Hepatocyte (in vitro differentiated cells): ENCODE measurements around the gene CDH4. TPM values are rescaled to one million over a fixed set of nuclear protein-coding genes. Genes with fewer than 3 reads are reported as not detected.

Source experiments
- DNase-seq: peaks from one replicate; pipeline ENCODE4 v3.0.0-alpha.2; 2016; ENCODE audit warnings: low spot score
- H2AFZ ChIP-seq: fragments of 200-600 bp; sonication (generic); 2 replicates; pipeline ENCODE4 v1.6.0; 2016; ENCODE audit warnings: antibody characterized with exemption, mild to moderate bottlenecking
- H3K27ac ChIP-seq: fragments of 200-600 bp; sonication (generic); 2 replicates; pipeline ENCODE4 v1.5.1; 2016; ENCODE audit warnings: mild to moderate bottlenecking
- H3K27me3 ChIP-seq: fragments of 200-600 bp; sonication (generic); 2 replicates; pipeline ENCODE4 v1.6.1; 2016
- H3K36me3 ChIP-seq: fragments of 200-600 bp; sonication (generic); replicated peaks from 2 replicates; pipeline ENCODE4 v1.5.1; 2016; ENCODE audit warnings: low read depth; ENCODE audit not compliant: insufficient read depth
- H3K4me1 ChIP-seq: fragments of 200-600 bp; sonication (generic); 2 replicates; pipeline ENCODE4 v1.5.1; 2016; ENCODE audit warnings: mild to moderate bottlenecking, moderate library complexity; ENCODE audit not compliant: insufficient read depth
- H3K4me2 ChIP-seq: fragments of 200-600 bp; sonication (generic); 2 replicates; pipeline ENCODE4 v1.6.0; 2016
- H3K4me3 ChIP-seq: fragments of 200-600 bp; sonication (generic); 2 replicates; pipeline ENCODE4 v1.5.1; 2016; ENCODE audit warnings: mild to moderate bottlenecking
- H3K79me2 ChIP-seq: fragments of 200-600 bp; sonication (generic); 2 replicates; pipeline ENCODE4 v1.6.0; 2017; ENCODE audit warnings: mild to moderate bottlenecking
- H3K9me2 ChIP-seq: fragments of 200-600 bp; sonication (generic); replicated peaks from 2 replicates; pipeline ENCODE4 v1.6.0; 2017; ENCODE audit warnings: mild to moderate bottlenecking; ENCODE audit not compliant: insufficient read depth
- H3K9me3 ChIP-seq: fragments of 200-600 bp; sonication (generic); 2 replicates; pipeline ENCODE4 v1.5.1; 2016; ENCODE audit warnings: low read depth, mild to moderate bottlenecking
- H4K20me1 ChIP-seq: fragments of 200-600 bp; sonication (generic); 2 replicates; pipeline ENCODE4 v1.6.0; 2016; ENCODE audit warnings: mild to moderate bottlenecking; ENCODE audit not compliant: insufficient read depth, poor library complexity, severe bottlenecking
- EZH2 ChIP-seq: fragments of 200-600 bp; sonication (generic); IDR thresholded peaks from 2 replicates; pipeline ENCODE4 v1.6.1; 2016; ENCODE audit warnings: antibody characterized with exemption, mild to moderate bottlenecking, borderline replicate concordance
- EZH2phosphoT487 ChIP-seq: fragments of 200-600 bp; sonication (generic); IDR thresholded peaks from one replicate; pipeline ENCODE4 v1.6.1; 2018; ENCODE audit warnings: antibody characterized with exemption, mild to moderate bottlenecking, low read depth, moderate library complexity; ENCODE audit not compliant: unreplicated experiment, severe bottlenecking
- WGBS: methylation state at CpG from one replicate; pipeline ENCODE4 v1.1.6; 2016; ENCODE audit warnings: low lambda C conversion rate; ENCODE audit errors: missing lambda C conversion rate; 5-methylcytosine and 5-hydroxymethylcytosine counted together
- polyA plus RNA-seq: library from polyadenylated mRNA; unstranded; fragments of >200 nt; fragmentation: Nextera tagmentation; extraction: Ambion mirVana; gene quantifications from 2 replicates; pipeline ENCODE4 v1.2.1, GENCODE V29; 2016
- total RNA-seq: library from RNA; depleted of rRNA; stranded (reverse); fragments of >200 nt; gene quantifications from 2 replicates; pipeline ENCODE4 v1.2.3, GENCODE V29; 2014
- TF ChIP-seq, protein P1 (sequence below): fragments of 200-600 bp; sonication (generic); IDR thresholded peaks from 2 replicates; pipeline ENCODE4 v1.5.1; 2016; ENCODE audit warnings: antibody characterized with exemption, mild to moderate bottlenecking; ENCODE audit not compliant: poor library complexity

The CDH4 gene
- total and polyA plus RNA-seq, 2 experiments from 2014 or later: 0.53 to 0.73 TPM

DNA sequence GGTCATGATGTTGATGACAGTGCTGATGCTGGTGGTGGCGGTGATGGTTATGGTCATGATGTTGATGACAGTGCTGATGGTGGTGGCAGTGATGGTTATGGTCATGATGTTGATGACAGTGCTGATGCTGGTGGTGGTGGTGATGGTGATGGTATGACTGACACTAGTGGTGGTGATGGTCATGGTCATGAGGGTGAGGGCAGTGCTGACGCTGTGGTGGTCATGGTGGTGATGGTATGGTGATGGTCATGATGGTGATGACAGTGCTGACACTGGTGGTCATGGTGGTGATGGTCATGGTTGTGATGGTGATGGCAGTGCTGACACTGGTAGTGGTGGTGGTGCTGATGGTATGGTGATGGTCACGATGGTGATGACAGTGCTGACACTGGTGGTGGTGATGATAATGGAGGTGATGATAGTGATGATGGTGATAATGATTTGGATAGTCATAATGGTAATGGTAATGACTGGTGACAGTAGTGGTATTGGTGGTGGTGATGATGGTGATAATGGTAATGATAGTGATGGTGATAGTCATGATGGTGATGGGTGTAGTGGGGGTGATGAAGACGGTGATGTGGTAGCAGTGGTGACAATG, 206.2 kb downstream of the CDH4 start:
- H3K4me2 ChIP-seq: no peak overlapping the region
- no peak overlapping the region for H2AFZ ChIP-seq
- H3K79me2 ChIP-seq: no peaks in the 10 kb centered on the region
- H3K4me3 ChIP-seq: no peak overlapping the region
- no peak overlapping the region for H3K27ac ChIP-seq
- H3K27me3 ChIP-seq: no peaks in the 10 kb centered on the region
- no peaks in the 10 kb centered on the region for H3K9me3 ChIP-seq
- H4K20me1 ChIP-seq: no peaks in the 10 kb centered on the region
- no peaks in the 10 kb centered on the region for H3K36me3 ChIP-seq
- no peaks in the 10 kb centered on the region for H3K9me2 ChIP-seq
- TF ChIP-seq EZH2 (no peak), EZH2phosphoT487 (no peak)
- TF ChIP-seq, protein P1, sequence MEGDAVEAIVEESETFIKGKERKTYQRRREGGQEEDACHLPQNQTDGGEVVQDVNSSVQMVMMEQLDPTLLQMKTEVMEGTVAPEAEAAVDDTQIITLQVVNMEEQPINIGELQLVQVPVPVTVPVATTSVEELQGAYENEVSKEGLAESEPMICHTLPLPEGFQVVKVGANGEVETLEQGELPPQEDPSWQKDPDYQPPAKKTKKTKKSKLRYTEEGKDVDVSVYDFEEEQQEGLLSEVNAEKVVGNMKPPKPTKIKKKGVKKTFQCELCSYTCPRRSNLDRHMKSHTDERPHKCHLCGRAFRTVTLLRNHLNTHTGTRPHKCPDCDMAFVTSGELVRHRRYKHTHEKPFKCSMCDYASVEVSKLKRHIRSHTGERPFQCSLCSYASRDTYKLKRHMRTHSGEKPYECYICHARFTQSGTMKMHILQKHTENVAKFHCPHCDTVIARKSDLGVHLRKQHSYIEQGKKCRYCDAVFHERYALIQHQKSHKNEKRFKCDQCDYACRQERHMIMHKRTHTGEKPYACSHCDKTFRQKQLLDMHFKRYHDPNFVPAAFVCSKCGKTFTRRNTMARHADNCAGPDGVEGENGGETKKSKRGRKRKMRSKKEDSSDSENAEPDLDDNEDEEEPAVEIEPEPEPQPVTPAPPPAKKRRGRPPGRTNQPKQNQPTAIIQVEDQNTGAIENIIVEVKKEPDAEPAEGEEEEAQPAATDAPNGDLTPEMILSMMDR: no peak
- no peak for DNase-seq
- H3K4me1 ChIP-seq: no peaks in the 10 kb centered on the region
- 95% methylated on average over 4 of the region's 4 CpGs for WGBS

DNA sequence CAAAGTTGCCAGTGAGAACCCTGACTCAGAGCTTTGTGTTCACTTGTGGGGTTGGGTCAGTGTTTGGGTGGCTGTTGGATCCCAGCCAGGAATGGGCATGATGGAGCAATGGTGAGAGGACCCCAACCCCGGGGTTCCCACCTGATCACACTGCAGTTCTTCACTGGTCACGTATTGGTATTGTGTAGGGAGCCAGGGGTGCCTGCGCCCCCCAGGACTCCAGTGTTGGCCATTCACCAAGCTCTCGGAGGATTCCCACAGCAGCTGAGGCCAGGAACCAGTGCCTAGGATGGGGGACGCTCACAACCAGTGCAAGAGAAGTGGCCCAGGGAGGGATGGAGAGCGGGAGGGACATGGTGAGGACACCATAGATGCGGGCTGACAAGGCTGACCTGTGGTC, 207.2 kb downstream of the CDH4 start:
- H4K20me1 ChIP-seq: no peaks in the 10 kb centered on the region
- H3K9me2 ChIP-seq: no peaks in the 10 kb centered on the region
- no peak overlapping the region for H3K4me3 ChIP-seq
- no peak overlapping the region for H2AFZ ChIP-seq
- no peaks in the 10 kb centered on the region for H3K27me3 ChIP-seq
- no peaks in the 10 kb centered on the region for H3K36me3 ChIP-seq
- DNase-seq: no peak
- no peak overlapping the region for H3K4me2 ChIP-seq
- no peaks in the 10 kb centered on the region for H3K4me1 ChIP-seq
- H3K79me2 ChIP-seq: no peaks in the 10 kb centered on the region
- TF ChIP-seq EZH2phosphoT487: no peak
- TF ChIP-seq, protein P1: no peak
- TF ChIP-seq EZH2: no peak
- H3K9me3 ChIP-seq: no peaks in the 10 kb centered on the region
- no peak overlapping the region for H3K27ac ChIP-seq
- WGBS: 91% methylated on average over 7 of the region's 7 CpGs

DNA sequence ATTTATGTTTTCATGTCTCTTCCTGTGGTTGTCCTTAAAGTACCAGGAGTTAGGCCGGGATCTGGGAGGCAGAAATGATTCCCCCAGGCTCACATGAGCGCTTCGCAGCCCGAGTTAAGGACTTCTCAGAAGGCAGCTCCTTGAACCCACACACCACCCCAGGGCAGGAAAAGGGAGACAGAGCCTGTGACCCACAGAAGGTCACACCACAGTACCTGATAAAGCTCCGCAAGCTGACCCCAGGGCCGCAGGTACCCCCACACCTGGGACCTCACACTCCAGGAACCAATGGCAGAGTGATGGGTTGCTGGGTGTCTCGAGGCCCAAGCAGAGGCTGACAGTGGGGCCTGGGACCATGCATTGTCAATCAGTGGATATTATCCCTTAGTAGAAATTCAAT, 207.6 kb downstream of the CDH4 start:
- H3K27ac ChIP-seq: no peak overlapping the region
- no peak overlapping the region for H3K4me3 ChIP-seq
- H3K27me3 ChIP-seq: no peaks in the 10 kb centered on the region
- no peaks in the 10 kb centered on the region for H3K9me3 ChIP-seq
- 88% methylated on average over 7 of the region's 7 CpGs for WGBS
- H3K79me2 ChIP-seq: no peaks in the 10 kb centered on the region
- no peaks in the 10 kb centered on the region for H3K36me3 ChIP-seq
- H2AFZ ChIP-seq: no peak overlapping the region
- no peaks in the 10 kb centered on the region for H3K9me2 ChIP-seq
- H3K4me1 ChIP-seq: no peaks in the 10 kb centered on the region
- DNase-seq: no peak
- no peak for TF ChIP-seq EZH2phosphoT487
- TF ChIP-seq, protein P1: no peak
- TF ChIP-seq EZH2: no peak
- no peaks in the 10 kb centered on the region for H4K20me1 ChIP-seq
- no peak overlapping the region for H3K4me2 ChIP-seq
